Measurements from ENCODE around the gene HPS4.
"Not testable (repeated sequence)": the region's sequence is repeated elsewhere in the genome, so short reads cannot be mapped to it uniquely, and the experiment has no call there.

The HPS4 gene

GRCh38 chr22:26410386-26410785, 73.2 kb downstream of the HPS4 start:
- TF ChIP-seq SUZ12 (IDR thresholded peaks at IDR 0.05; ENCODE audit: extremely low read depth, insufficient read depth, insufficient read length) = no peak
- no peak for TF ChIP-seq ZNF274 (IDR thresholded peaks at IDR 0.05; ENCODE audit: low read depth, low read length)
- TF ChIP-seq YY1 (IDR thresholded peaks at IDR 0.05; ENCODE audit: insufficient read depth, insufficient read length) = no peak
- H3K4me3 ChIP-seq (ENCODE audit: insufficient read length, low read depth) = no peak overlapping the region
- no peaks in the 10 kb centered on the region for H3K4me1 ChIP-seq (ENCODE audit: insufficient read depth, insufficient read length)
- no peak overlapping the region for H3K9ac ChIP-seq (ENCODE audit: insufficient read length, low read depth)
- no peaks in the 10 kb centered on the region for H3K27me3 ChIP-seq (ENCODE audit: insufficient read depth, insufficient read length)
- no peaks in the 10 kb centered on the region for H3K36me3 ChIP-seq (ENCODE audit: insufficient read depth, insufficient read length, low read length)
- DNase-seq (ENCODE audit: low read depth, low spot score) = no peak
- no peaks in the 10 kb centered on the region for H3K9me3 ChIP-seq (ENCODE audit: insufficient read depth, low read length)

DNA sequence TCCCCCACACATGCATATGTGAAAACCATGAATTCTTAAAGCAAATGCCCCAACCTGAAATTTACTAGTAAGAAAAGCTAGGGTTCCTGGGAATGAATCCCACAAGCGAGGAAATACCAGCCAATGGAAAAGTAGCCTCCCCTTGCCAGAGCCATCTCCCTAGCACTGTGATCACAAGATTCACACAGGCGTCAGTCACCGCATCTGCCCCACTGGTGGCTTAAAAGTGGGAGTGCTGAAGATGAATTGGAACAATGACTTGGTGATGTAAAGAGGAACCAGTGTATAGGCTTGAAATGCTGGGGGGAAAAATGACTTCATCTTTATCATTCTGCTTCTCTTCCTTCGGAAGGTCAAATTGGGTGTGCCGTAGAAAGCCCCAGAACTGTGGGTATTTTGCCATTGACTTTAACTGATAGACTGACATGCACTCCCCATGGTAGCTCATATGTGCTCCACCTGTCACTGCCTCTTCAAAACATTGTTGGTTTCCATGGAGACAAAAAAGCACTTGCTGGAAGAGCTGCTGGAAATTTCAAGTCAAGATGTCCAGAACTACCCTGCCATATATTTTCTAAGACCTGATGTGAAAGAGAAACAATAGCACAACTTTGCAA, 73.8 kb downstream of the HPS4 start:
- TF ChIP-seq YY1 (IDR thresholded peaks at IDR 0.05; ENCODE audit: insufficient read depth, insufficient read length) (no peak), ZNF274 (IDR thresholded peaks at IDR 0.05; ENCODE audit: low read depth, low read length) (no peak), SUZ12 (IDR thresholded peaks at IDR 0.05; ENCODE audit: extremely low read depth, insufficient read depth, insufficient read length) (no peak)
- Histone ChIP-seq H3K9me3 (ENCODE audit: insufficient read depth, low read length) (no peaks in the 10 kb centered on the region), H3K36me3 (ENCODE audit: insufficient read depth, insufficient read length, low read length) (no peaks in the 10 kb centered on the region), H3K9ac (ENCODE audit: insufficient read length, low read depth) (no peak overlapping the region), H3K4me3 (ENCODE audit: insufficient read length, low read depth) (no peak overlapping the region), H3K4me1 (ENCODE audit: insufficient read depth, insufficient read length) (no peaks in the 10 kb centered on the region), H3K27me3 (ENCODE audit: insufficient read depth, insufficient read length) (no peaks in the 10 kb centered on the region)
- DNase-seq (ENCODE audit: low read depth, low spot score) = no peak

- H3K4me1 ChIP-seq (ENCODE audit: insufficient read depth, insufficient read length); DNase-seq (ENCODE audit: low read depth, low spot score); H3K9me3 ChIP-seq (ENCODE audit: insufficient read depth, low read length); H3K9ac ChIP-seq (ENCODE audit: insufficient read length, low read depth); H3K27me3 ChIP-seq (ENCODE audit: insufficient read depth, insufficient read length); H3K4me3 ChIP-seq (ENCODE audit: insufficient read length, low read depth); H3K36me3 ChIP-seq (ENCODE audit: insufficient read depth, insufficient read length, low read length): not testable (repeated sequence)
These were observed 74.9 kb downstream of the HPS4 start for GRCh38 chr22:26408562-26409220.

- Histone ChIP-seq H3K9me3 (ENCODE audit: insufficient read depth, low read length) (no peaks in the 10 kb centered on the region), H3K27me3 (ENCODE audit: insufficient read depth, insufficient read length) (no peaks in the 10 kb centered on the region), H3K4me3 (ENCODE audit: insufficient read length, low read depth) (no peak overlapping the region), H3K36me3 (ENCODE audit: insufficient read depth, insufficient read length, low read length) (no peaks in the 10 kb centered on the region), H3K4me1 (ENCODE audit: insufficient read depth, insufficient read length) (no peaks in the 10 kb centered on the region), H3K9ac (ENCODE audit: insufficient read length, low read depth) (no peak overlapping the region)
- DNase-seq (ENCODE audit: low read depth, low spot score) = no peak
- TF ChIP-seq SUZ12 (IDR thresholded peaks at IDR 0.05; ENCODE audit: extremely low read depth, insufficient read depth, insufficient read length) = no peak
- TF ChIP-seq YY1 (IDR thresholded peaks at IDR 0.05; ENCODE audit: insufficient read depth, insufficient read length) = no peak
- no peak for TF ChIP-seq ZNF274 (IDR thresholded peaks at IDR 0.05; ENCODE audit: low read depth, low read length)
These were observed 77.5 kb downstream of the HPS4 start for GRCh38 chr22:26406118-26406517.

DNA sequence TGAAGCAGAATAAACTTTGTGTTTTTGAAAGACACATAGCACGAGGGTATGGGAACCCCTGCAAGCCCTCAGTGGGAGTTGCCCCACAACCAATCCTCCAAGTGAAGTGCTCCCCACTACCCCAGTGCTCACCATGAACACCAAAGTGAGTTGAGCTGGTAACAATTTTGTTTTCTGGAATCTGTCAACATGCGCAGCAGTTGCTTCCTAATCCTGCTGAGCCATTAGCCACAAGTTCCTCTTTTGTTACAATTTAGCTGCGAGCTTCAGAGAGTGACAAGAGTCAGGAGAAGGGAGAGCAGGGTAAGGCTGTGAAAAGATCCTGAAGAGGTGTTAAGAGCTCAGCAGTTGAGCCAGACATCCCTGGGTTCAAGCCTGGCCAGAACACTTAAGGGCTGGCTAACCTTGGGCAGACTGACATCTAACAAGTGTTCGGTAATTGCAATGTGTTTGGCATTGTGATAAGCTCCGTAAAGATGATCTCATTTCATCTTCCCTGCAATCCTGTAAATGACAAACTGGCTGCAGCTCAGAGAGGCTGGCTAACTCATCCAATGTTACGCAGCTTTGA, 78.6 kb downstream of the HPS4 start:
- DNase-seq (ENCODE audit: low read depth, low spot score) = no peak
- H3K9me3 ChIP-seq (ENCODE audit: insufficient read depth, low read length) = no peaks in the 10 kb centered on the region
- TF ChIP-seq SUZ12 (IDR thresholded peaks at IDR 0.05; ENCODE audit: extremely low read depth, insufficient read depth, insufficient read length) (no peak), ZNF274 (IDR thresholded peaks at IDR 0.05; ENCODE audit: low read depth, low read length) (no peak), YY1 (IDR thresholded peaks at IDR 0.05; ENCODE audit: insufficient read depth, insufficient read length) (no peak)
- no peak overlapping the region for H3K9ac ChIP-seq (ENCODE audit: insufficient read length, low read depth)
- H3K4me1 ChIP-seq (ENCODE audit: insufficient read depth, insufficient read length) = no peaks in the 10 kb centered on the region
- no peaks in the 10 kb centered on the region for H3K27me3 ChIP-seq (ENCODE audit: insufficient read depth, insufficient read length)
- H3K36me3 ChIP-seq (ENCODE audit: insufficient read depth, insufficient read length, low read length) = no peaks in the 10 kb centered on the region
- no peak overlapping the region for H3K4me3 ChIP-seq (ENCODE audit: insufficient read length, low read depth)

- Histone ChIP-seq H3K9ac (ENCODE audit: insufficient read length, low read depth) (no peak overlapping the region), H3K36me3 (ENCODE audit: insufficient read depth, insufficient read length, low read length) (no peaks in the 10 kb centered on the region), H3K4me1 (ENCODE audit: insufficient read depth, insufficient read length) (no peaks in the 10 kb centered on the region), H3K9me3 (ENCODE audit: insufficient read depth, low read length) (no peaks in the 10 kb centered on the region), H3K27me3 (ENCODE audit: insufficient read depth, insufficient read length) (no peaks in the 10 kb centered on the region), H3K4me3 (ENCODE audit: insufficient read length, low read depth) (no peak overlapping the region)
- DNase-seq (ENCODE audit: low read depth, low spot score) = no peak
- no peak for TF ChIP-seq ZNF274 (IDR thresholded peaks at IDR 0.05; ENCODE audit: low read depth, low read length)
- no peak for TF ChIP-seq YY1 (IDR thresholded peaks at IDR 0.05; ENCODE audit: insufficient read depth, insufficient read length)
- no peak for TF ChIP-seq SUZ12 (IDR thresholded peaks at IDR 0.05; ENCODE audit: extremely low read depth, insufficient read depth, insufficient read length)
These were observed 81.9 kb downstream of the HPS4 start for GRCh38 chr22:26401726-26402125.
